Measurements from ENCODE around the gene PLEKHA8. TPM values are rescaled to one million over a fixed set of nuclear protein-coding genes. Genes with fewer than 3 reads are reported as not detected.
A peak's percentile ranks its signal among the peaks of the same experiment; 100 is the strongest.

Gene PLEKHA8
- total RNA-seq, 2 experiments from 2014 or later = 11.6 to 14.3 TPM

DNA sequence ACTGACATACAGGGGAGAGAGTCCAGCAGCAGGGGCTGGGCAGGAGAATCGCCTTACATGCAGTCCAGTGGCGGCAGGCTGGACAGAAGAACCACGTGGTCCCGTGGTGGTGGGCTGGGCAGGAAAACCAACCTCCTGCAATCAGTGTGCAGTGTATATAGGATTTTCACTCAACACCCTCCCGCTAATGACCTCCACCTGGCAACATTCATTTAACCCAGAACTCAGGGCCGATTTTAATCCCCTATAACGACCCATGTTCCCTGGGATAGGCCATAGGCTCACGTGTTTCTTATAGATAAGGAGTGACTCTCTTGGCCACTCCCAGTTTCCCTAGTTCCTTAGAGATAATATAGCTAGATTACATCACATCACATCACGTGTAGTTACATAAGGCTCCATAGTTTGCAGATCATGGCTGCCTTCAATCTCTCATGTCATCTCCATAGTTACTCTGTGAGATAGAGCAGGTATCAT is 125.9 kb downstream of the PLEKHA8 start:
- no peaks in the 10 kb centered on the region for H3K9me3 Mint-ChIP-seq
- peaks cover 29% of the 10 kb centered on the region for H3K4me1 Mint-ChIP-seq
- no peak overlapping the region for H3K4me3 Mint-ChIP-seq
- H3K36me3 Mint-ChIP-seq = no peaks in the 10 kb centered on the region
- H3K27ac Mint-ChIP-seq = no peak overlapping the region
- DNase-seq (no peak), ATAC-seq (ENCODE audit: low read depth) (no peak)
- POLR2A ChIA-PET = no interaction called here
- H3K27me3 Mint-ChIP-seq = no peaks in the 10 kb centered on the region

DNA sequence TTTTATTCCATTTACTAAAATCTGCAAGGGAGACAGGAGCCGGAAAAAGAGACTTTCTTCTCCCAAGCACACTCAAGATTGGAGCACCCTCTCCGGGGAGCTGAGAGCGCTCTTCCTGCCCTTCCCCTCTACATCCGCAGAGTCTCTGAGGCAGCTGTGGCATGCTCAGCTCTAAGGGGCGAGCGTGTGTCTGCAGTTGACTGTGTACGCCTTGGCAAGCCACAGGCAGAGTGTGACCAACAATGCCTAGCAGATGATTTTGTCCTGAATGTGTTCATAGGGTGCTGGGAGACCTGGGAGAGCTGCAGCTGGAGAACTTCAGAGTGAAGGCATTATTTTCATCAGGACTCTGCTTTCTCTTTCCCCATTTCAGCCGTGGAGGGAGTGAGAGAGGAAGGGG is 127.3 kb downstream of the PLEKHA8 start:
- DNase-seq (no peak), ATAC-seq (ENCODE audit: low read depth) (no peak)
- Mint-ChIP-seq H3K4me3 (peak overlapping the region; percentile 21), H3K4me1 (peaks cover 38% of the 10 kb centered on the region), H3K9me3 (no peaks in the 10 kb centered on the region), H3K36me3 (no peaks in the 10 kb centered on the region), H3K27me3 (no peaks in the 10 kb centered on the region), H3K27ac (no peak overlapping the region)
- POLR2A ChIA-PET = no interaction called here

DNA sequence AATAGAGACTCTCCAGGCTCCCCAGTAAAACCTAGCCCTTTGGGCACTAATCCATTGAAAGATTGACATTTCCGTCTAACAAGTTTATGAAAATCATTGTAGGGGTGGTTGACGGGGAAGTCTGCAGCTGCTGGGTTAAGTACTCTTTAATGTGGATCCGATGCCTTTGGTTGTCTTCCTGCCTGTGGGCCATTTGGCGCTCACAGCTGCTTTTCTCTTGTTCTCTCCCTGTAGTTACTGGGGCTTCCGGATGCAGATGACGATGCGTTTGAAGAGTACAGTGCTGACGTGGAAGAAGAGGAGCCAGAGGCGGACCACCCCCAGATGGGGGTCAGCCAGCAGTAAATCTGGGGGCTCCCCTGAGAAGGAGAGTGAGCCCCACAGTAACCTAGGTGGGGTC is 129.0 kb downstream of the PLEKHA8 start:
- H3K9me3 Mint-ChIP-seq = no peaks in the 10 kb centered on the region
- H3K4me1 Mint-ChIP-seq = peaks cover 45% of the 10 kb centered on the region
- peak overlapping the region; percentile 65 for H3K4me3 Mint-ChIP-seq
- H3K36me3 Mint-ChIP-seq = no peaks in the 10 kb centered on the region
- peak; percentile 49 for DNase-seq
- H3K27me3 Mint-ChIP-seq = no peaks in the 10 kb centered on the region
- peak overlapping the region; percentile 95 for H3K27ac Mint-ChIP-seq
- peak; percentile 82 for ATAC-seq (ENCODE audit: low read depth)
- POLR2A ChIA-PET = interaction anchor here (1.1 to 1.4 kb wide), 4 partner anchors 8 to 201 kb away, joined by 3 to 9 read pairs (median 4); partner anchors contain the start of genes FKBP14 and MTURN

DNA sequence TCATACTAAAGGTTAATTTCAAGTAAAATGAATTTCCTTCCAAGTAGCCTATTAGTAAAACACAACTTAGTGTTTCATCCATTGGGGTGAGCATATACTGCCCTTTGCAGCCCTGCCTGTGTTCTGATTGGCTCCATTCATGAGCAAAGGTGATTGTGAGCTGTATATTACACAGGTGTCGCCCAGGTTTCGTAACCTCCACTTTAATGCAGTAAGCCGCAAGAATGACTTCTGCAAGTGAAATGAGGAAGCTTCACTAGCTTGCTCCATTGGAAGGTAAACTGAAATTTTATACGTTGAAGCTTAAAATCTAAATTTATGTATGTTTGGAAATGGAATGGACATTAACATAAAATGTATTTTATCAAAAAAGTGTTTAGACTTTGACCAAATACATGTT is 131.0 kb downstream of the PLEKHA8 start:
- no peak for DNase-seq
- Mint-ChIP-seq H3K9me3 (no peaks in the 10 kb centered on the region), H3K27me3 (no peaks in the 10 kb centered on the region), H3K36me3 (no peaks in the 10 kb centered on the region), H3K27ac (peak overlapping the region; percentile 46), H3K4me1 (peaks cover 62% of the 10 kb centered on the region), H3K4me3 (peak overlapping the region; percentile 45)
- POLR2A ChIA-PET = no interaction called here
- no peak for ATAC-seq (ENCODE audit: low read depth)

DNA sequence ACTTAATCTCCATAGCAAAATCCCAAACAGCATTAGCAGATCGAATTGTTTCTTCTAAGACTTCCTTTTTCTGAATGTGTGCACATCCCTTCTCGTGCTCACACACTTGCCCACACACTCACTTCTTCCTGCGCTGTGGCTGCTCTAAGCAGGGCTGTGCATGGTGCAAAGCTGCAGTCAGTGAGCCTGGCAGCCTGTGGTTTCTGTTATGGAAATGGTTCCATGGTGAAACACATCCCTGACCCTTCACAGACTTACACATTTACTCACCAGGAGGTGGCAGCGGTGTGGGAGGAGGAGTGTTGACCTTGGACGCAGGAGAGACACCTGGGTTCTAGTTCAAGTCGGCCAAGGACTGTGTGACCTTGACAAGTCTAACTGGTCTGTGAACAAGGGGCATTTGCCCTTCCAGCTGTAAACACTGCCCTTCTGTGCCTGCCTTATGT is 131.5 kb downstream of the PLEKHA8 start:
- no peaks in the 10 kb centered on the region for H3K9me3 Mint-ChIP-seq
- H3K4me1 Mint-ChIP-seq = peaks cover 67% of the 10 kb centered on the region
- ATAC-seq (ENCODE audit: low read depth) = peak; percentile 48
- POLR2A ChIA-PET = no interaction called here
- DNase-seq = peak; percentile 40
- H3K36me3 Mint-ChIP-seq = no peaks in the 10 kb centered on the region
- H3K4me3 Mint-ChIP-seq = peak overlapping the region; percentile 45
- peak overlapping the region; percentile 46 for H3K27ac Mint-ChIP-seq
- H3K27me3 Mint-ChIP-seq = no peaks in the 10 kb centered on the region

DNA sequence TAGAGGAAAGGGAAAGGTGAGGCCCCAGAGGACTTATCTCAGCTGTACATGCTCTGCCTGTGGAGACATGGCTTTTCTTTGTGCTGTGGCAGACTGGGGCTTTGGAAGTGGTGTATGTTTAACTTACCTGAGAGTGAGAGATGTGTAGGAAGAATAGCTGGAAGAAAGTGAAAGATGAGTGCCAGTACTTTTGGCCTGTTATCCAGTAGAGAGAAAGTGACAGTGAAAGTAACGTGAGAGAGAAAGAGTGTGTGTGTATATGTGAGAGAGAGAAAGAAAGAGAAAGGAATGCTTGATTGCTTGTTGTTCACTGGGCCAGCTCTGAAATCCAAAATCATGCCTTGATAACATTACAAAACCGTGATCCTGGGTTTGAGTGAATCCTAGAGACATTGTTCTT is 132.1 kb downstream of the PLEKHA8 start:
- POLR2A ChIA-PET = no interaction called here
- ATAC-seq (ENCODE audit: low read depth) (no peak), DNase-seq (no peak)
- Mint-ChIP-seq H3K36me3 (no peaks in the 10 kb centered on the region), H3K4me3 (no peak overlapping the region), H3K4me1 (peaks cover 68% of the 10 kb centered on the region), H3K27ac (peak overlapping the region; percentile 46), H3K27me3 (no peaks in the 10 kb centered on the region), H3K9me3 (no peaks in the 10 kb centered on the region)

DNA sequence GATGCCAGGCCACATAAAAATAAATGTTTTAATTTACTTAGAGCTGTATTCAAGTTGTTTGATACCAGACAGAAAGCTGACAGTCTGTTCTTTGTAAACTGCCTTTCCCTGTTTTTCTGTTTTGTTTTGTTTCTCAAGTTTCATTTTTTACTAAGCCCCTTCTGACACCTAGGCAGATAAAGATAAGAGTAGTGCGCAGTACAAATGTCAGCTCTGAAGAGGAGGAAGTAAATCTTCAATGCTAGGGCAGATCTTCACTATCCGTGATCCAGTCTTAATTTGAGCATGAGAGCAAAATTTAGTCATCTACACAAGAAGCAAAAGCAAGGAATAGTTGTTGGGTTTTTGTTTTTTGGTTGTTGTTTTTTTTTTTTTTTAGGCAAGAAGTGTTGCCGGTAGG is 133.9 kb downstream of the PLEKHA8 start:
- H3K4me1 Mint-ChIP-seq = peaks cover 59% of the 10 kb centered on the region
- peak overlapping the region; percentile 84 for H3K27ac Mint-ChIP-seq
- H3K4me3 Mint-ChIP-seq = peak overlapping the region; percentile 58
- no peak for DNase-seq
- no peaks in the 10 kb centered on the region for H3K9me3 Mint-ChIP-seq
- no peaks in the 10 kb centered on the region for H3K36me3 Mint-ChIP-seq
- no peaks in the 10 kb centered on the region for H3K27me3 Mint-ChIP-seq
- ATAC-seq (ENCODE audit: low read depth) = no peak
- POLR2A ChIA-PET = interaction anchor here (1.6 kb wide), 1 partner anchor 13 kb away, joined by 4 read pairs; no protein-coding TSS in a partner anchor

DNA sequence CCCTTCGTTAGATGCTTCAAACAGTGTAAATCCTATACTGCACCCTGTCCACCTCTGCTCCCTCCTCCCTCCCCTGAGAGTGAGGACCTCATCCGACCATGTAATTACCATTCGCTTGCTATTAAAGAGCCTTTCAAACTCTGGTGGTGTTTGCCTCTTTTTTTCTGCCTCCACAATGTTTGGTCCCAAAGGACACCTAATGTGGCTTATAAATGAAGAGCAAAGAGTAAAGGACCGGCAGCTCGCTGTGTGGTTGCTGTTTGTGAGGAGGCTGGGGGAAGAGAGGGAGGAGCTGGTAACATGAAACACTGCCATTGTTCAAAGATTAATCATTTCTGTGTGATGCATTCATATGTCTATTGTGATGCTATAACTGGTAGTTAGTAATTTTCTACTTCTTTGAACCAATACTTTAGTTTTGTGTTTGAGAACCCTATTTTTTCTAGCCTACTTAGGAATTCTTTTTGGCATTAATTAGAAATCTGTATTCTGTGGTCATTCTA is 134.5 kb downstream of the PLEKHA8 start:
- no peak for DNase-seq
- Mint-ChIP-seq H3K9me3 (no peaks in the 10 kb centered on the region), H3K36me3 (no peaks in the 10 kb centered on the region), H3K4me1 (peaks cover 55% of the 10 kb centered on the region), H3K4me3 (peak overlapping the region; percentile 71), H3K27me3 (no peaks in the 10 kb centered on the region), H3K27ac (peak overlapping the region; percentile 84)
- POLR2A ChIA-PET = interaction anchor here (1.6 kb wide), 1 partner anchor 13 kb away, joined by 4 read pairs; no protein-coding TSS in a partner anchor
- no peak for ATAC-seq (ENCODE audit: low read depth)

DNA sequence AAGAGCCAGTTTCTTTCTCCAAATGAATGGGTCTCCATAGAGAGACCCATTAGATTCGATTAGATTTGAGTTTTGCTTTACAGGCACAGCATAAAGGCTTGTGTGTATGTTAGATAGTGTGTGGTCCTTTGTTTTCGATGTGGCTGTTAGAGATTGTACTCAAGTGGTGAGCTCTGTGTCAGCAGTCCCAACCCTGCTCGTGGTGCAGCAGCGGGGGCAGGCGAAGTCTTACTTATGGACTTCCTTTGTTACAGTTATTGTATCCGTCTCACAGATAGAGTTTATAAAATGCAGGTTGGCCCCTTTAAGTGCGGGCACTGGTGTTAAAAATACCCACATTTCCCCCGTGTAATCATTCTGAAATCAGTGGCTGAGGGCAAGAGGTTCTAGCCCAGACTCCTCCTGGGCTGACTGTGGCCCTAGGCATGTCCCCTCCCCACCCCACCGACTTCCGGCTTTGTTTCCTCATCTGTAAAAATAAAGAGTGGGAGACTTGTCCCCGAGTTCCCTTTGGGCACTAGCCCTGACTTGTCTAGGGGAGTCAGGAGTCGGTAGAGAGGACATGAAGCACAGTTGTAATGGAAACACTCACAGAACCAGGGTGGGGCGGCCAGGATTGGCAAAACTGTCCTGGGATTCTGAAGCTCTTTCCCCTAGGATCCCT is 135.2 kb downstream of the PLEKHA8 start:
- peak; percentile 62 for ATAC-seq (ENCODE audit: low read depth)
- POLR2A ChIA-PET = interaction anchor here (0.6 to 1.6 kb wide), 2 partner anchors 14 to 136 kb away, joined by 4 read pairs; no protein-coding TSS in a partner anchor
- Mint-ChIP-seq H3K4me3 (peak overlapping the region; percentile 71), H3K27ac (peak overlapping the region; percentile 84), H3K9me3 (no peaks in the 10 kb centered on the region), H3K36me3 (no peaks in the 10 kb centered on the region), H3K27me3 (no peaks in the 10 kb centered on the region), H3K4me1 (peaks cover 50% of the 10 kb centered on the region)
- DNase-seq = no peak

DNA sequence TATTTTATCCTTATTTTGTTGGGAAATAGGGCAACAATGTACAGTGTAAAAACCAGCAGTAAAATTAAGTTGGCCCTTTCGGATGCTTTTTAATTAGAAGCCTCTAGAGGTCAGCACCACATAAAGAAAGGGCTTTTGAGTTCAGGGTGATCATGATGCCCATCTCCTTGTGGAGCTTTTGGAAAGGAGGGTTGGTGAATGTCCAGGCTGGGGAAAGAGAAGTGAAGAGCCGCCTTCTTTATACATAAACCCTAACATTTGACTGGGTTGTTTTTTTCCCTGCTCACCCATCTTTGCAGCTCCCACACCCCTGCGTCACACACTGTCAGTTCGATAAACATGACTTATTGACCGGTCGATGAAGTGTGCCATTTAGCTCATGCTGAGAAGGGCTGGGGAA is 136.4 kb downstream of the PLEKHA8 start:
- H3K4me1 Mint-ChIP-seq = peaks cover 40% of the 10 kb centered on the region
- peak overlapping the region; percentile 11 for H3K27ac Mint-ChIP-seq
- H3K4me3 Mint-ChIP-seq = no peak overlapping the region
- POLR2A ChIA-PET = no interaction called here
- H3K27me3 Mint-ChIP-seq = peaks cover 2% of the 10 kb centered on the region
- H3K36me3 Mint-ChIP-seq = no peaks in the 10 kb centered on the region
- no peak for ATAC-seq (ENCODE audit: low read depth)
- H3K9me3 Mint-ChIP-seq = no peaks in the 10 kb centered on the region
- no peak for DNase-seq

DNA sequence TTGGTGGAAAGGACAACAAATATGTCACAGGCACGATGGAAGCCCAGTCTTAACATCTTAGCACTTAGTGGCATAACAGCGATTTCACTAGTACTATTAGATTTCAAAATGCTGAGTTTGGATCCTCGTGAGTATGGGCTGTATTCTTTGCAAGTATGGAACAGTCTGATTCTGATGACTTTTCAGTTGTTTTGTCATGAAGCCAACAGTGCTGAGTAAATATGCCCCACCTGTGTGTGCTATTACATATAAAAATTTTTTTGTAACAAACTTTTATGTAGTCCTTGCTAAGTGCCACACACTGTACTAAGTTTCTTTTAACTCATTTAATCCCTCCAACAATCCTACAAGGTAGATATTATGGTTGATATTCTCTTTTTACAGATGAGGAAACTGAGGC is 137.4 kb downstream of the PLEKHA8 start:
- H3K4me3 Mint-ChIP-seq = no peak overlapping the region
- ATAC-seq (ENCODE audit: low read depth) (no peak), DNase-seq (no peak)
- H3K36me3 Mint-ChIP-seq = no peaks in the 10 kb centered on the region
- H3K27me3 Mint-ChIP-seq = peaks cover 2% of the 10 kb centered on the region
- H3K9me3 Mint-ChIP-seq = no peaks in the 10 kb centered on the region
- H3K27ac Mint-ChIP-seq = no peak overlapping the region
- H3K4me1 Mint-ChIP-seq = peaks cover 30% of the 10 kb centered on the region
- POLR2A ChIA-PET = no interaction called here

DNA sequence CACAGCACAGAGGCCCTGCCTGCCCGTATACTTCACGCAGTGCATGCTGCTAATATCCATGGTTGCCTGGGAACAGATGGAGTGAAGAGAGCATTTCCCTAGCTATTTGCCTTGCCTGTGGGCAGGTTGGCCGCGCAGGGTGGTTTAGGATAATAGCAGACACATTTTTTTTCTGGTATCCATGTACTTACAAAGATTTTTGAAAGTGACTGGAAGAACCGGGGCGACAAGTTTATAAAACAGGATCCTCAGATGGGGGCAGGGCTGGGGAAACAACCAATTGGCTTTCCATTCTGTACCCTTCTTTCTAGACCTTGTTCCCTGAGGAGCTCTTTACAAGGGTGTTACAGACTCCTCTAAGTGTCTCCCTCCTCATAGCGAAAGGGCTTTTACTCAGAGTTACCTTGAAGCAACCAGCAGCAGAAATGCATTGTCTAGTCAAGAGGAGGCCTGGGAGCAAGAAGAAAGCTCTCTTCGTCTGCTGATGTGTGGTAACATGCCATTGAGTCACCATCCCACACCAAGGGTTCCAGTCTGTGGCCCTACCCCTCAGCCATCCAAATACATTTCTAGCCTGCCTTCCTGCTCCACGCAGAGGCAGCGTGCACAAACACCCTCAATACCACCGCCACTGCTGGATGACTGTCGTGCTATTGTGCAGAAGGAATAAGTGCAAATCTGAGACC is 138.1 kb downstream of the PLEKHA8 start:
- no peak overlapping the region for H3K4me3 Mint-ChIP-seq
- POLR2A ChIA-PET = no interaction called here
- H3K9me3 Mint-ChIP-seq = no peaks in the 10 kb centered on the region
- ATAC-seq (ENCODE audit: low read depth) (no peak), DNase-seq (no peak)
- peaks cover 2% of the 10 kb centered on the region for H3K27me3 Mint-ChIP-seq
- no peaks in the 10 kb centered on the region for H3K36me3 Mint-ChIP-seq
- H3K4me1 Mint-ChIP-seq = peaks cover 27% of the 10 kb centered on the region
- no peak overlapping the region for H3K27ac Mint-ChIP-seq

DNA sequence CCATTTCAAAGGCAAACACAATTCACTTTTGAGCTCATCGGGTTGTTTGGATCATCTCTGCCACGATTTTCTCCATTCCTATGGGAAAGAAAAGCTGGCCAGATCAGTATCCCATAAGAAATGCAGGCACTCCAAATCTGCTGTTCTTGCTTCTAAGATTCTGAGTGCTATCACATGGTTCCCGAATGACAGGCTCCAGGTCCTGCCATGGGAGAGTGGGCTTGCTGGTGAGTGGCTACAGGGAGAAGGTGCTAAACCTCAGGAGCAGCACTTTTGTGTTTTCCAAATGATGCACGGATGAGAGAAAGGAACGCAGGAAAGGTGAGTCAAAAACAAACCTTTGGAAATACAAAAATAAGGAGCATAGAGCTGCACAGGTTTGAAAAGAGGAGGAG is 138.6 kb downstream of the PLEKHA8 start:
- no peak overlapping the region for H3K27ac Mint-ChIP-seq
- POLR2A ChIA-PET = no interaction called here
- peaks cover 2% of the 10 kb centered on the region for H3K27me3 Mint-ChIP-seq
- no peak for DNase-seq
- H3K4me1 Mint-ChIP-seq = peaks cover 27% of the 10 kb centered on the region
- no peak for ATAC-seq (ENCODE audit: low read depth)
- H3K36me3 Mint-ChIP-seq = no peaks in the 10 kb centered on the region
- no peak overlapping the region for H3K4me3 Mint-ChIP-seq
- no peaks in the 10 kb centered on the region for H3K9me3 Mint-ChIP-seq

DNA sequence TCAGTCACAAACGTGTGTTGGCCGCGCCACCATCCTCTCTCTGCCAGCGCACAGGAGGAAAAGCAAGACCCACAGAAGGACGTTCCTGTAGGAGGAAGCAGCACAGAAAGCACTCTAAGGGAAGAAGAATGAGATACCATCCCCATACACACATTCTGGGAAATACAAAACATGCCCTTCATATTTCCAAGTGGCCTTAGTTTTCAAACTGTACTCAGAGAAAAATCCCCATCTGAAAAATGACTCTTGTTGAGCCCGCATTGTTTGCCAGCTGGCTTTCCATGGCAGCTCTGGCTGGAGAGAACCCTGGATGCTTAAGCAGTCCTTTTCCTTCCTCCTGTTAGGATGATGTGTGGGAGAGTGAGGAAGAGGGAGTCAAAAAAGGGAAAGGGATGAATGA is 139.7 kb downstream of the PLEKHA8 start:
- no peak for DNase-seq
- Mint-ChIP-seq H3K27ac (no peak overlapping the region), H3K4me3 (no peak overlapping the region), H3K27me3 (peaks cover 2% of the 10 kb centered on the region), H3K9me3 (no peaks in the 10 kb centered on the region), H3K36me3 (no peaks in the 10 kb centered on the region), H3K4me1 (peaks cover 17% of the 10 kb centered on the region)
- ATAC-seq (ENCODE audit: low read depth) = no peak
- POLR2A ChIA-PET = no interaction called here

All from activated naive CD8-positive, alpha-beta T cell treated with anti-CD3 and anti-CD28 coated beads, Interleukin-2, amount 10 ng/mL, durations not matched to agents 7 days and 5 days (primary cell).